Iris pigment epithelial cell (primary cell): ENCODE results near the gene FAM25G.
"Not testable (repeated sequence)": the region's sequence is repeated elsewhere in the genome, so short reads cannot be mapped to it uniquely, and the experiment has no call there.

Experiments used
- DNase-seq: peaks from one replicate; pipeline ENCODE4 v3.0.0-alpha.2; 2011; ENCODE audit warnings: low read depth

FAM25G gene

DNA sequence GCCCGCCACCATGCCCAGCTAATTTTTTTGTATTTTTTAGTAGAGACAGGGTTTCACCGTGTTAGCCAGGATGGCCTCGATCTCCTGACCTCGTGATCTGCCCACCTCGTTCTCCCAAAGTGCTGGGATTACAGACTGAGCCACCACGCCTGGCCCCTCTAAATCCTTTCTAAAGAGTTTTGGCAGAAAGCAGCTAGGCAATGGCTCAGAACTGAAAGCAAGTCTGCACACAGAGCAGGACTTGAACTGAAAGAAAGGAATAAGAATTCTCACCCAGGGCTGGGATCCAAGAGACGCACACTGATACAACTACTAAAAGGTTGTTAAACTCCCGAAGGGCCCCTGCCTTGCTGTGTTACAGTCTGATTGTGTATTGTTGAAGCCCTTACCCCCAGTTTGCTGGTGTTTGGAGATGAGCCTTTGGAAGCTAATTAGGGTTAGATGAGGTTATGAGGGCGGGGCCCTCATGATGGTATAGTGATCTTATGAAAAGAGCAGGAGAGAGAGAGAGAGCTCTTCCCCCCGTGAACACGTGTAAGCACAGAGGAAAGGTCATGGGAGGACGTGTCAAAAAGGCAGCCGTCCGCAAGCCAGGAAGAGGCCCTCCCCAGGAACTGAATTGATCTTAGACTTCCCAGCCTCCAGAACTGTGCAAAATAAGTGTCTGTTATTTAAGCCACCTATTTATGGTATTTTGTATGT is 26.1 kb downstream of the FAM25G start:
- DNase-seq: not testable (repeated sequence)

DNA sequence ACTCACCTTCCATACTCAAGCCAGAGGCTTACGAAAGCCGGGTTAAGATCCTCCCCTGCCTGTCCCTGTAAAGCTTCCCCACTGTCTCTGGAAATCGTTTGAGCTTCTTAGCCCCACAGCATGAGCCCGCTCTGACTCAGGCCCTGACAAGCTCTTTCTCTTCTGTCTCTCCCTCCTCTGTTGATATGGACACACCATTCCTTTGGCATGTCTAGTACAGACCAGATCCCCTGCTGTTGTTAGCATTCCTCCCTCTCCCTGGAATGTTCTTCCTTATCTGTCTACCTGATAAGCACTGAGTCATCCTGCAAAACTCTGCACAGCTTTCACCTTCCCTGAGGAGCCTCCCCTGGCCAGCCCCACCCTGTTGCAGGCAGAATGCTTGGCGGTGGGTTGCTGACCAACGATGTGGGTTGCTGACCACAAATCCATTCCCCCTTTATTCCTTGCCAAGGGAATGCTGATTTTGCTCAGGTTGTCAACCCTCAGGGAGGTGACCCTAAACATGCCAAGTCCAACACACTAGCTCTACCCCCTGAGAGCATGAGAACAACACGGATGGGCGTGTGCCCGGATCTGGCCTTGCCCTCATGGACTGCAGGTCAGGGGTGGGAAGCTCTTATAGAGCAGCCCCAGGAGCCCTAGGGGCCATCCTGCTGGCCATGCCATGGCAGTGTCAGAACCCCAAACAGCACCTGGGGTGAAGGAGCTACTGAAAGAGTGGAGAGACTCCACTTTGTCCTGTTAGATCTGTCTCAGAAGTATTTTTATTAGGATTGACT is 28.7 kb downstream of the FAM25G start:
- not testable (repeated sequence) for DNase-seq

DNA sequence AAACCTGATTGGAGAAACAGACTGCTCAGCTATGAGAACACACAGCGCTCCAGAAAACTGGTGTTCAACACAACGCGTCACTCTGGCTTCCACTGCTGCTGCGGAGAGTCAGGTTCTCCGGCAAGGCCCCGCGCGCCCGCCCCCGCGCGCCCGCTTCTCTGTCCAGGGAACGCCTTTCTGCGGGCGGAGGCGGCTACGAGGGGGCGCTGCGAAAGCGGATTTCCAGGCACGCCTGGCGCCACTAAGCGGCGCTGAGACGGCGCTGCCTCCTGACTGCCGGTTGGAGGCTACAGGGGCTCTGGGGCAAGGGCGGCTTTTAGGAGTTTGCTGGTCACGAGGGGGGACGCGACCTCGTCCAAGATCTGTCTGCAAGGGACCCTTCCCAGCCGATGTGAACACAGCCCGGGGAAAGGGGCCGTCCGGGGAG is 30.2 kb downstream of the FAM25G start:
- DNase-seq: peak; percentile 93

DNA sequence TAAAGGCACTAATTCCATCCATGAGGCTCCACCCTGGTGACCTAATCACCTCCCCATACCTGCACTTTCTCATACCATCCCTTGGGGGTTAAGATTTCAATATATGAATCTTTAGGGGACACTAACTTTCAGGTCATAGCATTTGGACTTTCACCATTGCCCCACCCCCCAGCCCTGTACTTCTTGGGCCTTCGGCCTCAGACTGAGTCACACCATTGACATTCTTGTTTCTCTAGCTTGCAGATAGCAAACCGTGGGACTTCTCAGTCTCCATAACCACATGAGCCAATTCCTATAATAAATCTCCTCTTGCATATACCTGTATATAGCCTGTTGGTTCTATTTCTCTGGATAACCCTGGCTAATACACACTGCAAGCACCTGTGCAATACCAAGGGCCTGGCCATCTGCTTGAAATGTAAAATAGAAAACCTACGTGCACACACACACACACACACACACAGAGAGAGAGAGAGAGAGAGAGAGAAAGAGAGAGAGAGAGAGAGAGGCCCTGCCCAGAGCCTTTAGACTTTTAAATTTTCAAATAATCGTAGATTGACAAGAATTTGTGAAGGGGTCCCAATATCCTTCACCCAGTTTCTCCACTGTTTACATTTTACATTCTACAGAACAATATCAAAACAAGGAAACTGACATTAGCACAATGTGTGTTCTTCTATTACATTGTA is 32.9 kb downstream of the FAM25G start:
- peak; percentile 92 for DNase-seq

DNA sequence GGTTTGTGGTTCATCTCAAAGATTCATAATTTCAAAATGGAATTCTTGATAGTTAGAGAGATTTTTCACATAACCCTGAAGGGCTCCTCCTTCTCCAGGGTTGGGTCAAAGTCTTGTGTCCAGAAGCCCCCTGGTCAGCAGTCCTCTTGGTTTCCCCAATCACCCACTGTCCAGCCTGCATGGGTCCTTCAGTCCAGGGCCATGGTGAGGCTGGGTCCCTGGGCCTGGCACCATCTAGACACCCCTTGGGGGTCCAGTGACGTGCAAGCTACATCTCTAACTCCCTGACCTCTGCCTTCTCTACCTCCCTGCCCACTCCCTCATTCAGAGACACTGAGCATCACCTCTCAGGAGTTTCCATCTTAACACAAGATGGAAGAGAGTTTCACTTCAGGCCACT is 33.7 kb downstream of the FAM25G start:
- no peak for DNase-seq

DNA sequence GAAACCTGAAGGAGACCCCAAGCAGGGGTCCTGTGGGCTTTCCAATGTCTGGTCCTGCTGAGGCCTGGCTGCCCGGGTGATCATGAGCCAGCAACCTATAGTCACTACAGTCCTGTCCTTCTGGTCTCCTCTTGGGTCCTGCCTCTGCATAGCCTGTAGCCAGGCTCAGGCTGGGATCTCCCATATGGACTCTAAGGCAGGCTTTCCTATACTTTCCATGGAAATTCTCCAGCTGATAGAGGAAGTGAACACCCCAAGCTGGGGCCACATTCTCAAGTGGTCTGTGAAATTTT is 34.0 kb downstream of the FAM25G start:
- no peak for DNase-seq

DNA sequence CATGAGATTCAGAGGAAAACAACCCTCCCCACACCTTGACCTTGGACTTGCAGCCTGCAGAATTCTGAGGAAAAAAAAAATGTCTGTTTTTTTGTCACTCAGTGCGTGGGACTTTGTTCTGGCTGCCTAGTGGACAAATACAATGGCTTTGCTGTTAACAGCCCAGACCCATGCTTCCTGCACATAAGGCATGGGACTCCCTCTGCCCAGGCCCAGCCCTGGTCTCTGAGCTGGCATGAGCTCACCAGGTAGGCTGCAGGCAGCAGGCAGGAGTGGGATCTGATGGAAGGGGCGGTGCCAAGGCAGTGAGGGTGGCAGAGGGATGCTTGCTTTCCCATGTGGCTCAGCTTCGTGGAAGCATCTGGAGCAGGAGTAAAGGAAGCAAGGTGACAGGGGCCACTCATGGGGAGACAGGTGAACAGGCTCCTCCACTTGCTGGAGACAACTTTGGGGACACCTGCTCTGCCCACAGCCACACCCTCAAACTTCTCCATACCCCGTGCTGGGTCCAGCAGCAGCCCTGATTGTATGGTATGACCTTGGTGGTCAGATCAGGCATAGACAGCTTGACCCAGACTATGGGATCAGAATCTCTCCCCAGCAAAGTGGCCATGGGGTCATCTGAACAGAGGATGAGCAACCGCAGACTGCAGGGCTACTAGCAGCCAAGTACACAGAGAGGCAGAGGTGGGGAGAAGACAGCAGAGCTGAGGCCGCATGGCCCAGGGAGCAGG is 34.5 kb downstream of the FAM25G start:
- DNase-seq: no peak

DNA sequence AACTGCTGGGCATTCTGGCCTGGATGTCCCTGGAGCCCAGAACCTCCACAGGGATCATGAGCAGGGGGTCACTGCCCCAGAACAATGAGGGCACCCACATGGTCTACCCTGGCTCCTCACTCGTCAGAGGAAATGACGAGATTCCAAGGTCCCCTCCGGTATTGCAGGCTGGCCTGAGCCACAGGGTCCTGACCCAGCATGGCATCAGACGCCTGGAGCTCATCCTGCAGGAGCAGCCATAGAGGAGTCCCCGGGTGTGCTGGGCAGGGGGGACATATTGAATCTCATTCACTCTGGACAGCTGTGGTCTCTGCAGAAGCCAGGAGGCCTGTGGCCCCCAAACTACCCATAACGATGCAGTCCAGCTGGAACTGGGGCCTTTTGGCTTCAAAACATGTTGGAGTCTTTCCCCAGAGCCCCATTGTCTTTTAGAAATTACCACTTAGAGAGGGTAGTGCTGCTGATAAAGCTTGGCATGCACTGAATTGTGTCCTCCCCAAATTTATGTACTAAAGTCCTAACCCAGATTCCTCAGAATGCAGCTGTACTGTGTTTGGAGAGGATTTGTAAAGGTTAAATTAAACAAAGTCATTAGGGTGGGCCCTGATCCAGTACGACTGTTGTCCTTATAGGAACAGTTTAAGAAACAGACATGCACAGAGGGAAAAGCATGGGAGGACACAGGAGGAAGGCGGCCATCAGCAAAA is 35.3 kb downstream of the FAM25G start:
- DNase-seq: no peak

DNA sequence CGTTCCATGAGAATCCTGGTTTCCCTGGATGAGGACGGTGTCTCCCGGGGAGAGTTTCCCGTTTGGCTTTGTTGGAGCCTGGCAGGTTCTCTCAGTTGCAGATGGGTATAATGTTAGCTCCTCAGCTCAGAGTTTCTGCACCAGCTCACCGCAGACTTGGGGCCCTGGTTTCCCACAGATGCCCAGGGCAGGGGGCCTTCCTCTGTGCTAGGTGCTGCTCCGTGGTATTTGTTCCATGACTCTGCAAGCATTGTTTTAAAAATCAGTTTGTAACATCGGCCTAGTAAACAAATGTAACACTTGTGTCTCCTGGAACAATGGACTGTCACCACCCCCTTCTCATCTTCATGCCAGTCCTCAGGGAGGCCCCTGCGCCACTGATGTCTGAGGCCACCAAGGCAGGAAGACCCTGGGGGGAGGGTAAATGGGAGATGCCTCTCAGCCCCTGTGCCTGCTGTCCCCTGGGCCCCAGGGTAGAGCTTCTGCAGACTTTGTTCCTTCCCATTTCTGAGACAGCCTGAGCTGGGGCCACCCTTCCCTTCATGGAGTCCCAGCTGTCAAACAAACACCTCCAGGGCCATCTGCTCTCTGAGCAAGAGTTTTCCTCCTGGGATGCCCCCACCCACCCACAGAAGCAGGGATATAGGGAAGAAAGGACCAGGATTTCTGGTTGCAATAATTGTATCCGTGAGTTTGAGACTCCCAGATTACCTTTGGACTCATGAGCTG is 36.0 kb downstream of the FAM25G start:
- not testable (repeated sequence) for DNase-seq

DNA sequence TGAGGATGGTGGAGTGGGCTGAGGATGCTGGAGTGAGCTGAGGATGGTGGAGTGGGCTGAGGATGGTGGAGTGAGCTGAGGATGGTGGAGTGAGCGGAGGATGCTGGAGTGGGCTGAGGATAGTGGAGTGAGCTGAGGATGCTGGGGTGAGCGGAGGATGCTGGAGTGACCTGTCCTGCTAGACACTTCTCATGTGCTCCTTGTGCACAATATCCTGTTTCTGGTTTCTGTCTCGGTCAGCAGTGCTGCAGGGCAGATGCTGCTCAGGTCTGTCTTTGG is 36.8 kb downstream of the FAM25G start:
- DNase-seq: no peak

DNA sequence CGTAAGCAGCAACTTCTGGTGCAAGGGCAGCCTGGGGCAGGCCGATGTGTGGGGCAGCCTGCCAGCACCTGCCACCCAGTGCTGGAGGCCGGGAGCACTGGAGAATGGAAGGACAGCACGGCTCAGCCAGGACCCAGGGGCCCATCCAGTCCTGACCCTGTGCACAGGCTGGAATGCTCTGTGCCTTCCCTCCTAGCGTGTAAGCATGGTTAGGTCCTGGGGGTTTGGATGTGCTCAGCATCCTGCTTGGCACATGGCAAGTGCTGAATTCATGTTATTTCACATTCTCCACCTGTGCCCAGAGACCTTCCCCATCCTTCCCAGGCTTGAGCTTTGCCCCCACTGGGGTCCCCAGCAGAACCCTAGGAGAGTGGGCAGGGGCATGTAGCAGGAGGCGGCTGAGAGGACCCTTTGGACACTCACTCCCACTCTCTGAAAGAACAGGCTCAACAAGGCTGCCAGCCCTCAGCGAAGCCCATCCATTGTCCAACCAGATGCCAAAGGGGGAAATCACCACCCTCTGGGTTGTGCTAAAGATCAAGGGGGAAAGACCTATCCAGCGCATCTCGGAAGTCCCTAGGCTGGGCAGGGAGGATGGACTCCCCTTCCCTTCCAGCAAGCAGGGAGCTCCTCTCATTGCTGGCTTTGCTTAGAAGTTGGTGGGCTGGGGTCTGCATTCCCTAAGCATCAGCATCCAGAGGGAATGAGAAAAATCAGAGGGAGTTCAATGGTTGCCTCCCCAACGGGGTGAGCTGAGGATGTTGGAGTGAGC is 37.3 kb downstream of the FAM25G start:
- no peak for DNase-seq

DNA sequence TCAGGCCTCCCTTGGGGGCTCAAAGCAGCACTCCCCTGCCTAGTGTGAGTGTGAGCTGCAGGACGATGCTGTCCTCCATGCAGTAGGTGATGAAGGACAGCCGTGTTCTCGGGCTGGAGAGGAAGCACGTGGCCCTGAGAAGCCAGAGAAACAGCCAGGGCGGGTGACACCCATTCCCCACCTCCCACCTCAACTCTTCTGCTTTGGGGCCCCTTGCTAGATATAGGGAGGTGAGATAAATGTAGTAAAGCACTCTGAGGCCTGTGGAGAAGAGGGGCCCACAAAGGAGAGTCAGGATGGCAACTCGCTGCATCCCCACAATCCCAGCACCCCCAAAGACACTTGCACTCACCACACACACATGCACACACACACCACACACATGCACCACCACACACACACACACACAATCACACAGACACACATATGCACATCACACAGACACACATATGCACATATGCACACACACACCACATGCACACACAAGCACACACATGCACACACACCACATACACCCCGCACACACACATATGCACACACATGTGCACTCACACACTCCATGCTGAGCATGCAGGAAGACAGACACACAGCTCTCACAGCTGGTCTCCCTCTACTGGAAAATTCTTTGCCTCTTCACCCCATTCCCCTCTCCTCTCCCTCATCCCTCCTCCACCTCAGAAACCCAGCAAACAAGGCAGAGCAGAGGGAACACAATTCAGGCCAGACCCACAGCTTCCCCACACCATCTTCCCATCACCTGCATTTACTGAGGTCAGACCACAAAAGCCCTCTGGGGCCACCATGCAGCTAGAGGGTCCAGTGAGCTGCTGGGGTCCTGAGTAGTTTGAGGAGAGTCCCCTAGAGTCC is 38.1 kb downstream of the FAM25G start:
- no peak for DNase-seq

DNA sequence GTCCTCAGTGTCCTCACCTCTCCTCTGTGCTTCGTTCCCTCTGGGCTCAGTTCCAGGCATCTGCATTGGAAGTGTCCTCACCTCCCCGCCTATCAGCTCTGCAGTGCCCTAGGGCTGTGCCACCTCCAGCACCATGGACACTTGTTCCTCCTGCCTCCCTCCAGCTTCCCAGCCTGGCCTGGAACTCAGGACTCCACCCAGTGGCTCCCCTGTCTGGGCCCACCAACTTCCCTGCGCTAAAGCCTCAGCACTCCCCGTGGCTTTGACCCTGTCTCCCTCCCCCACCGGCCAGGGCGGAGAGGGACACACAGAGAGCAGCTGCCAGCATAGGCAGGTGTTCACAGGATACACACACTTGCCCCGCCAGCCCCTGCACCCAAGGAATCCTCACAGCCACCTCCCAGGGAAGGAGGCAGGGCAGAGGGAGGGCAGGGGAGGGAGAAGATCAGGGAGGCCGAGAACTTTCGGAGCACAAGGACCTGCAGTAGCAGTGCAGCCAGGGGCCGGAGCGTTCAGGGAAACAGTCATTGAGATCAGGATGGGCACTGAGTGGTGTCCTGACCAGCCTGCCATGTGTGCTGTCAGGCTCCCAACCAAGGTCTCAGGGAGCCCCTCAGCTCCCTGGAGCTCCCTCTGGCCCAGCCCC is 38.9 kb downstream of the FAM25G start:
- no peak for DNase-seq

DNA sequence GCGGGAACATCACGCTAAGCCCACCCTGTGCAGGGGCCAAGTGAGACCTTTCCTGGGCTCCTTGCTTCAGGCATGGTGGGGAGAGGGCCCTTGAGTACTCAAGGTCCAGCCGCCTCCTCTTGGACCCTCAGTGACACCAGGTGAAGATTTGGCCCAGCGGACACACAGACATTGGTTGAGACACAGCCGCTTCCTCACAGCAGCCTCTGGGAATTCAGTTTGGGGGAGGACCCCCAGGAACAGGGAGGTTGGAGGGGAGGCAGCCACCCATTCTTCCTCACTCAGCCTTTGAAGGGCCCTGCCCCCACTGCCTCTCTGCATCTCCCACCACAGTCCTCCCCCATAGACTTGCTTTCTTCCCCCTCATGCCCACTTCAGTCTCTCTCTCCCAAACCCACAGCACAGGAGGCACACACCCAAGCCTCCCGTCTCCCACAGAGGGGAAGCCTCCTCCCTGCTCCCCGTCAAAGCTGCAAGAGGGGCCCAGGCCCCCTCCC is 39.5 kb downstream of the FAM25G start:
- DNase-seq: no peak

DNA sequence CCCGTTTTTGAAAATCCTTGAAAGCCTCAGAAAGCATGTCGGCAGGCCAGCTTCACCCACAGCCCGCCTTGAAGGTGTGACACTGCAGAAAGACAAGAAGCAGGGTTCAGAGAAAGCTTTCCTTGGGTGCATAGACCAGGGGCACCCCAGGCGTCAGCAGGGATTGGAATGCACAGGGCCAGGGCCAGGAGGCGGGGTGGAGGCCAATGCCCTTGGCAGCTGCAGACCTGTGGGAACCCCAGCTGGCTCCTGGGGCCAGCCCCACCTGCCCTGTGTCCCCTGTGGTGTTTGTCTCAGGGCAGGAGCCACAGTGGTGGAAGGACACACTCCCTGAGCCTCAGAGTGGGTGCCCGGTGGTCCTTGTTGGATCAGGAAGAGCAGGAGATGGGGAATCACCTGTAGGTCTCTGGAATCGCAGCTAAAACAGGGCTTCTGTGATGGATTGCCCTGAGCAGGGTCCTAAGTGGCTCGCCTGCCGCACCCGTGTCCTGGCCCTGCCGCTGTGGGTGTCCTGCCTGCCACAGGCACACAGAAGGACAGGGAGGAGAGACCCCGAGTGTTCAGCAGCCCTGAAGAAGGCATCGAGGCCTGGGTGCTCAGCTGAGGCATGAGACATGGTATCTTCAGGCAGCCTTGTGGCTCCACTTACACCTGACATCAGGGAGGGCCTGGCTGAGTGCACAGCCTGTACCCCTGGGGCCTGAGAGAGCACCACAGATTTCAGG is 40.1 kb downstream of the FAM25G start:
- DNase-seq: no peak

DNA sequence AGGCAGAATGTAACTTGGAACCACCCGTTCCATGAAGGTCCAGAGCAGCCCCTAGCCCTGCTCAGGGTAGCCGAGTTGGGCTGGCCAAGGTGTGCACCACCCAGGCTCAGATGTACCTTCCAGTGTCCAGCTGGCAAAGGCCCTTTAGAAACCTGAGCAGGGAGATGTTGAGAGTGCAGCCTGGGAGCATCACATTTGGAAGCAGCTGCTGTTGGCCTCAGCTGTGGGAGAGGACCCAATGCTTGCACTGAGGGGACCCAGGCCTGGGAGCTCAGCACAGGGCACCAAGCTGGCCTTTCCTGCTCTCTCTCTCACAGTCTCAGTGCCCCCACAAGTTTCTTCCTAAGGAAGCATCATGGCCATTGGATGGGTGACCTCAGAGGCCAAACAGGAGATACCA is 41.1 kb downstream of the FAM25G start:
- no peak for DNase-seq

DNA sequence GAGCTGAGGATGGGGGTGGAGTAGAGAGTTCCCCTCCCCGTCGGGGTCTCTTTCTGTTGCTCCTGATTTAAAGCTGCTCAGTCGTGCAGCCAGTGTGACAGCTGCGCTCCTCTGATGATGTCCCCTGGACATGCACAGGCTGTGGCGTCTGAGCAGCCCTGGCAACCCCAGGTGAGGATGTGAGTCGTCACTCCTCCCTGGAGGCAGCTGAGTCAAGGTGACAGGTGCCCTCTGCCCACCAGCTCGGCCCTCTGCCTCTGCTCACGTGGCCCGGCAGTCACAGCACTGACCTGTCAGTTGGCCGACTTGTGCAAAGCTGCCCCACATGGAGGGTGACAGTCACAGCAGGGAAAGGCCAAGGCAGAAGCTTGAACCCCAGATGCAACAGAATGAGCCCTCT is 41.5 kb downstream of the FAM25G start:
- DNase-seq: no peak
